SH-SY5Y (cell line): ENCODE measurements around the gene LCORL.

Source experiments
- GATA2 ChIP-seq: IDR thresholded peaks from 2 replicates; pipeline ENCODE4 v1.6.1; 2011; ENCODE audit warnings: mild to moderate bottlenecking, low read depth, low read length
- GATA3 ChIP-seq: IDR thresholded peaks from 2 replicates; pipeline ENCODE4 v1.6.1; 2011; ENCODE audit warnings: low read depth, mild to moderate bottlenecking, low read length, moderate library complexity

DNA sequence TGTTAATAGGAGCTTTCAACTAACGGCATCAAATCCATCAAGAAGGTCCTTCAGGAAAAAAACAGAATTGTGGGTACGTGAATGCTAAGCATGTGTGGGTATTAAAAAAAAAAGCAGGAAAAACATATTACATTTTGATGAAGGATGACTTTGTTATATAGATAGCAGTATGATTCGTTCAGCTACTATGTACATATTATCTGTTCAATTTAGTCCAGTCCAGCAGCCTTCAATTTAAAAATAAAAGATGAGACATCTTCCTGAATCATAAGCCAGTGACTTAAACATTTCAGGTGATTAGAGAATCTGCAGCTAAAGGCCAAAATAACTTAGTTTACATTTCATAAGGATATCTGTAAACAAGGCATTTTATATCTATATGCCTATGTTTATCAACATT, 63.4 kb downstream of the LCORL start:
- no peak for TF ChIP-seq GATA3
- no peak for TF ChIP-seq GATA2
